ENCODE measurements around the gene CELF4.

- TF ChIP-seq EZH2 (IDR thresholded peaks at IDR 0.05; ENCODE audit: insufficient read depth, poor library complexity, severe bottlenecking) = no peak
- TF ChIP-seq EZH2phosphoT487 (IDR thresholded peaks at IDR 0.05; ENCODE audit: insufficient read depth, low read depth) = no peak
Observed at GRCh38 chr18:37412829-37413228, 152.8 kb downstream of the CELF4 start.

All from GM23248 (cell line).